ENCODE data around the gene CISD1.

- TF ChIP-seq, protein P1, sequence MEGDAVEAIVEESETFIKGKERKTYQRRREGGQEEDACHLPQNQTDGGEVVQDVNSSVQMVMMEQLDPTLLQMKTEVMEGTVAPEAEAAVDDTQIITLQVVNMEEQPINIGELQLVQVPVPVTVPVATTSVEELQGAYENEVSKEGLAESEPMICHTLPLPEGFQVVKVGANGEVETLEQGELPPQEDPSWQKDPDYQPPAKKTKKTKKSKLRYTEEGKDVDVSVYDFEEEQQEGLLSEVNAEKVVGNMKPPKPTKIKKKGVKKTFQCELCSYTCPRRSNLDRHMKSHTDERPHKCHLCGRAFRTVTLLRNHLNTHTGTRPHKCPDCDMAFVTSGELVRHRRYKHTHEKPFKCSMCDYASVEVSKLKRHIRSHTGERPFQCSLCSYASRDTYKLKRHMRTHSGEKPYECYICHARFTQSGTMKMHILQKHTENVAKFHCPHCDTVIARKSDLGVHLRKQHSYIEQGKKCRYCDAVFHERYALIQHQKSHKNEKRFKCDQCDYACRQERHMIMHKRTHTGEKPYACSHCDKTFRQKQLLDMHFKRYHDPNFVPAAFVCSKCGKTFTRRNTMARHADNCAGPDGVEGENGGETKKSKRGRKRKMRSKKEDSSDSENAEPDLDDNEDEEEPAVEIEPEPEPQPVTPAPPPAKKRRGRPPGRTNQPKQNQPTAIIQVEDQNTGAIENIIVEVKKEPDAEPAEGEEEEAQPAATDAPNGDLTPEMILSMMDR (IDR thresholded peaks at IDR 0.05) = no peak
- TF ChIP-seq EP300 (IDR thresholded peaks at IDR 0.05) (no peak), POLR2A (IDR thresholded peaks at IDR 0.05) (no peak)
These were observed 49.4 kb downstream of the CISD1 start for GRCh38 chr10:58318346-58318745.
